ENCODE results near the gene GRIN3A. TPM values are rescaled to one million over a fixed set of nuclear protein-coding genes. Genes with fewer than 3 reads are reported as not detected.
"Not testable (repeated sequence)": the region's sequence is repeated elsewhere in the genome, so short reads cannot be mapped to it uniquely, and the experiment has no call there.

Gene GRIN3A
- total RNA-seq, 1 donor from 2014 or later = 6.9 TPM

DNA sequence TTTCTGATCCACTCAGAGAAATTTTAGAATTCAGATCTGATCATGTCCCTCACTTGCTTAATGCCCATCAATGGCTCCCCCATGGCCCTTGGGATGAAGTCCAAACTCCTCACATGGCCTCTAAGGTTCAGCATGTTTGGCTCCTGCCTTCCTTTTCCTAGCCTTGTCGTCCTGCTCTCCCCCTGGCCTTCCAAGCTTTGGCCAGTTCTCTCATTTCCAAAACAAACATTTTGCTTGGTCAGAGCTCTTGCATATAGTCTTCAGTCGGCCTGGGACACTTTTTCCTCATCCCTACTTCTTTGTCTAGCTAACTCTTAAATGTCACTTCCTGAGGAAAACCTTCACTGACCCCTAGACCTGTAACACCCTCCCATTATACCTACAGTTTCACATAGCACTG lies 106.6 kb downstream of the GRIN3A start:
- DNase-seq = no peak

DNA sequence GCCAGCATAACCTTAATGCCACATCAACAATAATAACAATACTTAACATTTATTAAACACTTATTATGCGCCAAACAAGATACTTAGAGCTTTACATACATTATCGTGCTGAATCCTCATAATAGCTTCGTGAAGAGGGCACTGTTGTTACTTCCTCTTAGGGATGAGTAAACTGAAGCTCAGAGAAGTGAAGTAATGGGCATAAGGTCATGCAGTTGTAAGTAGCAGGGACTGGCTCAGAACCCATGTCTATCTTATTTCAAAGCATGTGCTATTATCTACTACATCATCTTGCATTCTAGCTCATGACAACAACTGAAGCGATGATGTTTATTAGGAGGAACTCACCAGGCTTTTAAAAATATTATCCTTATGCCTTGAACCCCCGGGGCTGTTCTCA lies 108.8 kb downstream of the GRIN3A start:
- DNase-seq = no peak

DNA sequence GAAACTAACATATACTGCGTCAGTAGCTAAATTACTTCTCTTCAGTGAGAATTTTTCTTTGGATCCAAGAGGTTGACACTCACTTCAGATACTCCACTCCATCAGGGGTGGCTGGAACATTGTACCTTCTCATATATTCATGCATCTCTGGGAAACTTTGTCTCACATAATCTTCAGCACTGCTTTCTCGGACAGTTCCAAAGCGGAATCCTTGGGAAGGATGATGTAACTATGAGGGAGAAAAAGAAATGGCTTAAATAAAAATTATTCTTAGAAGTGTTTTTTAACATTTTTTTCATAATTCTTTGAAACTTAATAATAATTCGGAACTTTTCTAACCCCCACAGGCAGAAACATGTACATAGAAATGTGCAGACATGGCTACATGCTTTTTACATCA lies 110.3 kb downstream of the GRIN3A start:
- DNase-seq = no peak

DNA sequence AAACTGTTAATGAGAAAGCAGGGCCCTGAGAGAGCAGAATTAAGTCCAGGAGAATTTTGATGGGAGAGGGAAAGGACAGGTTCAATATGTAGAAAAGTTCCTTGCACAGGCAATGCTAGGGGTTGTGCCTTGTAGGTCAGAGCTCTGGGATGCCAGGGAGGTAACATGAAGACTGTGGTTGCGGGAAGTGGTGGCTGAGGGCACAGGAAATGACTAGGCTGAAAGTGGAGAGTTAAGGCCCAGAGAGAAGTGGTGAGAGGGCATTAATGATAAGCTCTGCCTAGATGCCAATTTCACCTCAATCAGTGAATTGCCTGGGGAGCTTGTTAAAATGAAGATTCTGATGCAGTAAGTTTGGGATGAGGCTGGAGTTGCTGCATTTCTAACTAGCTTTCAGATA lies 112.2 kb downstream of the GRIN3A start:
- no peak for DNase-seq

DNA sequence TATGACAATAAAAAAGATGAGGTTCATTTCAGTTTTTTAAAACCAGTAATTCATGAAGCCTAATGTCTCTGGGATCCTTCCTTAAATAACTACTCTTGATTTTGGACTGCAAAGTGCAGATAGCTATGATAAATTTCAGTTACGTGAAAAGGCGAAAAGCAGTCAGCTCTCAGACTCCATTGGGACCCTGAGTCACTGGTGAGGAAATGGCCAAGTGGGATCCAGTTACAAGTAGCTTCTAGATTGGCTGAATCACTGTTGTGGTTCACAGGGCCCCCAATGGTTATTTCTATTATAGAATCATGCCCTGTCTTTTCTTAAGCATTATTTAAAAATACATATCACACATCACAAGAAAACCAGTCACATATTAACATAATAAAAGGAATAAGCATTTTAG lies 112.6 kb downstream of the GRIN3A start:
- no peak for DNase-seq

DNA sequence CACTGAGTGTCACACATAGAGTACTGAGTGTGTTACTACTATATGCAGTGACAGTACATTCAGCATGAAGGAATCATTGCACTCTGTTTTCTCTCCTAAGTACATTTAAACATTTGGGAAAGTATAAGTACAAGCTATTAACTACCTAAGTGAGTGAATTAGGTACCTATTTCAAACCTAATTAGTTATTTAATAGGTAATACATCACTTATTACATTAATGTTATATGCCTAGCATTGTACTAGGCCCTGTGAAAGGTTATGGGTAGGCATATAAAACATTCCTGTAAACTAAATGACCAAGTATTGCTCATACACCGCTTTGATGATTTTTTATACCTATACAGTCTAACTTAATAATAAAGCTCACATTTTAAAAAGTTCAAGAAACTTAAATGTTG lies 118.0 kb downstream of the GRIN3A start:
- no peak for DNase-seq

DNA sequence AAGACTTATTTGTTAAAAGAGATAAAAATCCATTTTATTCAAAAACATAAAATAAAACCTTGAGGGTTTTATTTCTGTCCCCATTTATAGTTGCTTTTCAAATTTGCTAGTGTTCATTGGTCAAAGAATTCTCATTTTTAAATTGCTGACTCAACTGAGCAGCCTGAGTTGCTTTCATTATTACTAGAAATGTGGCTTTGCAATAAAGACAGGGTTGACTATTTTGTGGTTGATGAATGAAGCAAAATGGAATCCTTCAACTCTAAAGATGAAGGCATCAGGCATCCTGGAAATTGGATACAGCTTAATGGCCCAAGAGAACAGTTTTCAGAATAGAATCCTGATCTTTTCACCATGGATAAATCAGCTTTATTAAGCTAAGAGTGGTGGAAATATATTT lies 119.7 kb downstream of the GRIN3A start:
- no peak for DNase-seq

DNA sequence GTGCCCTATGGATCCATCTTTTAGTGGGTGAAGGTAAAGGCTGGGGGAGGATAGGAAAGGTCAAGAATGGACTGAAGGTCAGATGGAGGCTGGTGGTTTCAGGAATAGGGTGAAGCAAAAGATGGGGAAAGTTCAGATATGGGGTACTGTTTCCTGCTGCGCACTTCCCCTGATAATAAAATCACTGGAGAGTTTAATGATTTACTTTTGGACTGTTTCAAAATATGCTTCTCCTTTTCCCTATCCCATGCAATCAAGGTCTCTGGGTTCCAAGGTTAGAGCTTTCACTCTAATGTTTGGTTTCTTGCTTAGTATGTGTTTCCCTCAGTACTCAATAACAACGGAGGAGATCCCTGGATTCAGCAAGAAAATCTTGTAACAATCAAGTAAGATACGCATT lies 132.9 kb downstream of the GRIN3A start:
- no peak for DNase-seq

DNA sequence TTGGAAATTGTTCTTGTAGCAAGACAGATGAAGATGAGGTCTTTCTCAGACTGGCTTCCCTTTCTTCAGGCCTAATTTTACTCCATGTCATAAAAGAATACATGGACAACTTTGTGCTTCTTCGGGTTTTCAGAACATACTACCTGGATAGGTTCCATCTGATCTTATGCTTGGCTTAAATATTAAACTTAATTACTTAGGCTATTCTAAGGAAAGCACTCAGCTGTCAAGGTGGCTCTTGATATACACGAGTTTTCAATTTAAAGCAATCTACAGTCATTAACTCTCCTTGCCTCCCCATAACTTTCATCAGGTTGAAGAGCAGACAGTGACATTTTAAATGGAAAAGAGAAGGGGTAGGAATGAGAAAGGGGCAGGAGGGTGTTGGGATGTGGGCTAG lies 134.2 kb downstream of the GRIN3A start:
- DNase-seq = no peak

DNA sequence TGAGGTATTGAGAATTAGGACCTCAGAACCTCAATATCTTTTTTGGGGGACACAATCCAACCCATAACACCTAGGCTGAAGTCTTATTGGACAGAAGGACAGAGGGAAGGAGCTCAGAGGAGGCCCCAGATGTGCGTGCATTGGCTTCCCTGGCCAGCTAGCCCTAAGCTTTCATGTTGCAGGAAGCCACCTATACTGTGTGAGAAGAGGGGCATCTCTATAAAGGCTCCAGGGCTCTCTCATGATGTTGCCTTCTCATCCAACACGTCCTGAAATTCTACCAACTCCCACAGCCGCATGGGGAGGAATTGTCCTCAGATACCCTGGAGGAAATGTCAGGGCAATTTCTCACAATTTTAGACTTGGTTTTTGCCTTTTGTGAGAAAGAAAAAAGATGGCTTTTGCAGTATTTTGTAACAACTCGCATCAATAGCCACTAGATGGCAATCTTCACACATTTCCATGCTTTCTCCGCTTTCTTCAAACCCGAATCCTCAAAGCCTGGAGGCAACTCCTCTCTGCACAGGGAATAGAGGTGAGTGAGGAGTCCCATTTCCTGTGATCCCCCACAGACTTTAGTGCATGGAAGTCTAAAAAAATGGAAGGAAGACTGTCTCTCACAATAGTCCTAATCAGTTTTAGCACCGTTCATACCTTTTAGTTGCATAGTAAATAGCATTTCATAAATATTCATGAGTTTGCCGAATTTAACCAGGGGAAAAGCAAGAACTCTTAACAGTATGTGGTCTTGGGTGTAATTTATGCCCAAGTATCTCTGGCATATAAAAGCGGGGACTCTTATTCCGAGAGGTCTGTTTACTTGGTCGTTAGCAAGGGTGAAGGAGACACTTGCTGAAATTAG lies 136.3 kb downstream of the GRIN3A start:
- DNase-seq = peak; percentile 9

DNA sequence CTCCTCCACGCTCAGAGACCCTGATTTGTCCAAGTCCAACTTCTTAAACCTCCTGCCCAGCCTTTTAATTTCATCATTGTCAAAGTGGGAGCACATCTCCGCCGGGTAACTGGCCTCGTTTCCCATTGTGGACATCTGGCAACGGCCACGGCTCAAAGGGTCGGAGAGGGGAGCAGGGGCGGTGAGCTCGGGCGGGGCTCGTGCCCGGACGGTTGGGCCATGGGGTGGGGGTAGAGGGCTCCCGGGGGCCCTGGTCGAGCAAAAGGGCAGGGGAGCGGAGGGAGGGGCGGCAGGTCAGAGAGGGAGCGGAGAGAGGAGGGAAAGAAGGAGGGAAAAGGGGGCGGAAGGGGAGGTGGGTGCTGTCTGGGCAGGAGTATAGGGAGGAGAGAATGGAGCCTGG lies 143.7 kb downstream of the GRIN3A start, which contains the start of gene PPP3R2:
PPP3R2 (minus strand) TSS at position 174 of the 400 bp plus-strand sequence; CDS start at position 126, 48 bp downstream.
- DNase-seq = no peak

DNA sequence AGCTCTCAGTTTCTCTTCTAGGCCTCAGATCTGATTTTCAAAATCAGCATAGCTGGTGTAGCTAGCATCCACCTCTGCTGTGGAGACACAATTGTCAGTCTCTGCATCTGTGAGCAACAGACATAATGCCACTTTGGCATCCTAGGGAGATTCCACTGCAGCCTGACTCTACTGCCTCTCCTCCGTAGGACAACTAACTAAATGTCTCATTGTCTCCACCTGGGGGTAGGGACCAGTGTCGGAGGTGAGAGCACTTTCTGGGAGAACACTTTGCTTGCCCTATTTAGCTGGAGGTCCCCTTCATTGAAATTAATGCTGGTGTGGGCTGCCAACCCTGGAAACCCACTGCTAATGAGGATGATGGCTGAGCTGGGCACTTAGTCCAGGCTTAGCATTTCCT lies 145.1 kb downstream of the GRIN3A start:
- no peak for DNase-seq

DNA sequence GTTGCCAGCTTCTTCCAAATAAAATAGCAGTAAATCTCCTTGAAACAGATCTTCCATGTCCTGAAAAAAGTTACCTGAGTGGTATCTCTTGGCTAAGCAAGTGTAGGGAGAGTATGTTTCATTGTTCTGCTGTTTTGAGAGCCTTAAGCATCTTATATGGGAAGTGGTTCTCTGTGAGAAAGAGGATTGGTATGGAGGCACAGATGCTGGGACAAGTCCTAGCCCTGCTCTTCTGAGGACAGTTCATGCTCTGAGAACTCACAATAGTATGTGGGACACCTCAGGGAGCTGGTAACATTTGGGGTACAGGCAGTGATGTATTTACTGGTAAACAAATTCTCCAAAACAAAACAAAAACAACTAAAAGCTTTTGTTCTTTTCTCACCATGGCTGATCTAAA lies 145.7 kb downstream of the GRIN3A start:
- DNase-seq = no peak

DNA sequence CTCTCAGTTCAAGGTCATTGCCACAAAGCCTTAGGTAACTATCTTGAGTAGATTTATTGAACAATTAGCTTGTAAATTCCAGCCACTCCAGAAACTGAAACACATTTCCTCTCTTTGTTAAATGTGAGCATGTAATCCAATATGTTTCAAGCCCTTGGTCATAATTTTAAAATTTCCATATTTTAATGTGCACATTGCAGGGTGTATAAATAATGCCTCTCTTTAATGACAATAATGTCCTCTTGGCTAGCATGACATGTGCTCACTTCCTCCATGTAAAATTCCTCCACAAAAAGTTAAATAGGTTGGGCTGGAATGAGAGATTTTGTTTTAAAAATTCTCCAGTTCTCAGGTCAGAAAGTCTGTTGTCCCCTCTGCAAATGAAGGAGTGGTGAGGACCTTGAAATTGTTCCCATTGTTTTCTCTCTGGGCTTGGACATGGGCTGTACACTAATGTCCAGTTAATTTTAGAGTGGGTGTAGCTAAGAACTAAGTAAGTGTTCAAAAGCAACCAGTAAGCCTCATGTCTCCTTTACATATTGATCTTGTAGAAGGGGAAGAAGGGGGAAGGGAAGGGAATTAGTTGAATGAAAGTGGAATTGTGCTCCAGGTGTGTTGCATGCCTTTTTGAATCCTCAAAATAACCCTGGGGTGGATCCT lies 146.5 kb downstream of the GRIN3A start:
- no peak for DNase-seq

DNA sequence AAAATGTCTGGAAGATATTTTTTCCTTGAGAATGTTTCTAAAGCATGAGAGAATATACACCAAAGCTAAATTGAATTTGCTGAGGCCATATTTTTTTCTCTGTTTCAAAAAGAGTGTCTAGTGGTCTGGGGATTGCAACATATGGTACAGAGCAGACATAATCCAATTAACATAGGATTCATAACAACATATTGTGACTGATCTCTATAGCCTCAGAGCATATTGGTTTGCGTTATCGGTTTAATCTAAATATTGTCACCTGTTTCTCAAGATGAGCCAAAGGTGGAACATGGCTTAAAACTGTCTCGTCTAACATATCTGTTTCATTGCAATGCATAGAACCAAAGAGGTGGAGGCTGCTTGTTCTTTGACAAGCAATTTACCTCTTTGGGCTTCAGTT lies 147.5 kb downstream of the GRIN3A start:
- DNase-seq = no peak

DNA sequence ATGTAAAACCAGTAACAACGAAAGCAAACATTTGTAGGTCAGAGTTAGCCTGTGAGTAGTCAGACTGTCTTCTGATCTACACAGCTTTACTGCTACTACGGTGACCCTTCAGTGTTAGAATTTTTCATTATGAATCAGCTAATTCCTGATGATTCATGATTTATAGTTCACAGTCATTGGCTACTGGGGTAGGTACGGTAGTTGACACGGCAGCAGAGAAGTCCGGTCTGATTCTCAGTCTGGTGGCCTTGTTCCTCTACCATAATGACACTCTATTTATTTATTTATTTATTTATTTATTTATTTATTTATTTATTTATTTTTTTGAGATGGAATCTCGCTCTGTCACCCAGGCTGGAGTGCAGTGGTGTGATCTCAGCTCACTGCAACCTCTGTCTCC lies 148.4 kb downstream of the GRIN3A start:
- DNase-seq = not testable (repeated sequence)

DNA sequence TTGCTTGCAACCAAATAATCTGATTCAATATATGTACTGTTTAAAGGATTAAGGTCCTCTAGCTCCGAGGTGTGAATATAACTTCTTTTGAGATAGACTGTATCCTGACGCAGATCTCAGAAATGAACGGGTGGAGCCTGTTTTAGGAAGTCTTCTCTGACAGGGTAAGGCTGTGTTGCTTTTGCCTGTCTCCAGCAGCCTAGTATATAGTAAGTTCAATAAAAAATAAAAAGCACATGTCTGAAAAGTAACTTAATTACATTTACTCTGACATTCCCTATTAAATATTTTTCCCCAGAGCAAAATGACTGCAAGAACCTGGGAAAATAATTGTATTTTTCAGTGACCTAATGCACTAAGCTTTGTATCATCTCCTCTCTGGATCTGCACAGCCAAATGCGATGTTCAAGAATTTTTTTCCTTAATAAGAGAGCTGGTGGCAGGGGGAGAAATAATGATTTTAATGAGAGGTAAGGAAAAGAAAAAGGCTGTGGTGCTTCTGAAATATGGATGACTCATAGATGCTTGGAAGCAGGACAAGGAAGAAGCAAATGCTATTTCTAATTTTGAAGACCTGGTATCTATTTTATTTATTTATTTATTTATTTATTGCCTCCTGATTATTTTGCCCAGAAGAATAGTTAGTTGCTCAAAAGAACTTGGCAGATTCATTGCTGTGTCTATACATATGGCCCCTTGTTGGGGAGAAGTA lies 151.0 kb downstream of the GRIN3A start:
- DNase-seq = no peak

DNA sequence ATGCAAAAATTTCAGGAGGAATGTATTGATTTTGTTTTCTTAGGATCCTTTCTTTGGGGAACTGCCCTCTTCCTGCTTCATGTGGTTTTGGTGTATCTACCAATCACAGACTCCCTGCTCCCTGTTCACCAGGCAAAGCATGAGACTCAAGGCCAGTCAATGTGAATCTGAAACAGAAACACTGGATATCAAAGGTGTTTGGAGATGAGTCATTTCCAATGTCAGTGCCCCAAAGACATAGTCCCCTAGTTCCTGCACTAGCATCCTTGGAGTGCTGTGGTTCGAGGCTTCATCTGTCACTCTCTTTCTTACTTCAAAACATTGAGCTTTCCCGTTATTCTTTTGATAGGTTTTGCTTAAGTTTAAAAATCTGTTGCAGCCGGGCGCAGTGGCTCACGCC lies 151.8 kb downstream of the GRIN3A start:
- no peak for DNase-seq

DNA sequence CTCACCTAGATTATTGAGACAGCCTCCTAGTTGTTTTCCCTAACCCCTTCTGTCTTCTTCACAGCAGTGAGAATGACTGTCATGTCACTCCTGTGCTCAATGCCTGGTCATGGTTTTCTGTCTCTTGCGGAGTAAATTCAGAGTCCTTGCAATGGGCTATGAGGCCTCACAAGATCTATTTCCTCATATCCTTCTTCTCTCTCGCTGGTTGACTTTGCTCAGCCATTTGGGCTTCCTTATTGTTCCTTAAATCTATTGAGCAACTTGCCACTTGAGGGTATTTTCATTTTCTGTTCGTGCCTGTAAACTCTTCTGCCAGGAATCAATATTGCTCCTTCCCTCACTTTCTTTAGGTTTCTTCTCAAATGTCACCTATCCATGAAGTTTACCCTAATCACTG lies 152.7 kb downstream of the GRIN3A start:
- DNase-seq = no peak

DNA sequence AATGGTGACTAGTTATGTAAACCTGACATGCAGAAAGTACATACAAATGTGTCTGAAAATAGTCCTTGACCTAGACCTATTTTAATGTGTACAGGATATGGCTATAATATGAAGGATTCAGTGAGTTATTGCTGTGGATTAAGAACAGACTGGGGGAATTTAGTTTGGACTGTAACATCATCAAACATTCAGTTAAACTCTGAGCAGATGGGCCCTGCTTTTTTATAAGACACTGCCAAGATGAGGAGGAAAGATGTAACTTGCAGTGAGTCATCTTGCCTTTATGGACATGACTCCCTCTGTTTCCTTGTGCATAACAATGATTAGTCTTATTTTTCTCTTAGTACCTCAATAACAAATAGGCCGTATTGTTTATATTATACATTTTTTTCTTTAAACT lies 155.9 kb downstream of the GRIN3A start:
- no peak for DNase-seq

DNA sequence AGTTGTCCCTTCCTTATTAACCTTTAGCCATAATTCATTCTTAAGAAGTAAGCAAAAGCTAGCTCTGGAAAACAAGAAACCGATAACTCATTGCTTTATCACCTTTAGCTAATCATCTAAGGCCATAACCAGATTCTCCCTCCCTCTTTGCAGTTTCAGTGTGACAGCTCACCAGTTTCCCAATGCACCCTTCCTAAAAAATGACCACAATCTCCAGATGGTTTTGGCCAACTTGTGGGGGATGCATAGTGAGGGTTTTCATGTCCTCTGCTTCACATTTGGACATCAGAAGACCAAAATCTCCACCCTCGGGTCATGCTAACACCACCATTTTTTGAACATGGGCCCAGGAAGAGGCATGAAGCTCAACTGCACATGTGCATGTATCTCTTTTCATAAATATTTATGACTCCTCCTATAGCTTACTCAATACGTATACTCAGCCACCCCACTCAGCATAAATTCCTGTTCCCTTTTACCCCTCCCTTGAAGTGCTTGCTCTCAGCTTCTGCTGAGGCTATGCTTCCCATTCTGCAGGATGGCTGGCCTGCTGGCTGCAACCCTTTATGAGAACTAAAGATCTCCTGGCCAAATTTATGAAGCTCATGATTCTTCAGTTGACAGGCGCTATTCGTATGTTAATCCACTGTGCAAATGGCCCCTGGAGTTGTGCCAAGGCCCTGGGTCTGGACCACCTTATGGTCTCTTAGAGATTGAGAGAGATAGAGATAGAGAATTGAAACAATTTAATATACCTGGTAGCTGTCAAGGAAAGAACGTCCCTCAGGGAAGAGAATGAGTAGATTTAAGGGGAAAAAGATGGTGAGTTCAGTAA lies 158.5 kb downstream of the GRIN3A start:
- no peak for DNase-seq

DNA sequence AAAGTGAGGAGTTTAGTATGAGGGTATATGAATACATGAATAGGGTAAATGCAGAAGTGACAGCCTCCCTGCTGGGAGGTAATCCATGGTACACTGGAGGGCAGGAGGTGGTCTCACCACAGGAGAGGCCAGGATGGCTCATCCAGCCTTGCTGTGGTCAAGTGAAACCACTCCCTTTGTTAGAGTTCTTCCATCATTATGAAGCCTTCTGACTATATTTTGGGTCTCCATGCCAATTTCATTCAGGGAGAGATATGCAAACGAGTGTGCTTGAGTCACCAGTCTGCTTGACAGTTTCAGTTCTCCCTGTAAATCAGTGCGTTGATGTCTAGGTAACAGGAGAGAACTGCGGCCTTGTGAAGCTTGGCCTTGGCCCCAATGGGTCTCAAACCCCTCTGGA lies 160.1 kb downstream of the GRIN3A start:
- DNase-seq = no peak

Data from occipital lobe (tissue), 2 donors.